Activated CD8-positive, alpha-beta memory T cell treated with anti-CD3 and anti-CD28 coated beads for 4 hours (primary cell): ENCODE measurements around the gene DNAJC4.

Source experiments
- DNase-seq, 2 donors: peaks; one replicate each; pipeline ENCODE4 v3.0.0-alpha.2; 2020; ENCODE audit warnings: low read depth in 2 of 2

DNAJC4 gene

DNA sequence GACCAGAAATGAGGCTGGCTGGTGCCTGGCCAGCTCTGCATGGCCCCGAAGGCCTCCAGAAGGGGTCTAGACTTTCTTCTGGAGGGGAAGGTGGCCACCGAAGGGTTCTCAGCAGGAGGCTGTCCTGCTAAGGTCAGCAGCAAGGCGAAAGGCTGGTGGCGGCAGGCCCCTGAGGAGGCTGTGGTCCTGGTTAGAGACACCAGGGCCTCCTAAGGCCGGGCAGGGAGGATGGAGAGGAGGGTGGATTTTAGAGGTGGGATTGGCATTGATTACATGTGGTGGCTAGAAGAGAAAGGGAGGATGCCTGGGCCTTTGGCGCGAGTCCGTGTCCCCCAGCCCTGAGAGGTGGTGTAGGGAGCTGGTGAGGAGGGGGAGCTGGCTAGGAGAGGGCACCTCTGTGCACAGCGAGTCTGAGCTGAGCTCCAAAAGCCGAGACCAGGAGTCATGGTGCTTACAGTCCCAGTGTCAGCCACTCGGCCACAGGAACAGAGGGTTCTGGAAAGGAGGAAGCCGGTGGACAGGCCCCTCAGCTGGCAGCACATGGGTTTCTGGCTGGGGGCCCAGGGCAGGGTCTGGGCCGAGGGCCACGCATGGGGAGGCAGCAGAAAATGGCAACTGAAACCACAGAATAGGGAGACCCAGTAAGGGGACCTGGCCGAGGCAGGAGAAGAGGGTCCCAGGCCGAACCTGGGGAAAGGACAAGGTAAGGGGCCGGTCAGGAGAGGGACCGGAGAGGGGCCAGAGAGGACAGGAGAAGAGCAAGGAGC lies 21.4 kb upstream of the DNAJC4 start:
- no peak for DNase-seq

DNA sequence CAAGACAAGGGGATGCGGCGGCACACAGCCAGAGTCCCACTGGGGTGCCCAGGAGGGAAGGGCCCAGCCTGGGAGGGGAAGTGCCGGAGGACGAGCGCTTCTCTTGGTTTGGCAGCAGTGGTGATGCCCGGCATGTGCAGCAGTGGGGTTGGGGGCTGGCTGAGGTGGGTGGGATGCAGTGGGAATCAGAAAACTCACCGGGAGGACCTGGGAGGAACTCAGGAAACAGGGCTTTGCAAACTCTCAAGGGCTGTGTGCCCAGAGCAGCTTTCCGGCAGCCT lies 20.8 kb upstream of the DNAJC4 start:
- DNase-seq: no peak

DNA sequence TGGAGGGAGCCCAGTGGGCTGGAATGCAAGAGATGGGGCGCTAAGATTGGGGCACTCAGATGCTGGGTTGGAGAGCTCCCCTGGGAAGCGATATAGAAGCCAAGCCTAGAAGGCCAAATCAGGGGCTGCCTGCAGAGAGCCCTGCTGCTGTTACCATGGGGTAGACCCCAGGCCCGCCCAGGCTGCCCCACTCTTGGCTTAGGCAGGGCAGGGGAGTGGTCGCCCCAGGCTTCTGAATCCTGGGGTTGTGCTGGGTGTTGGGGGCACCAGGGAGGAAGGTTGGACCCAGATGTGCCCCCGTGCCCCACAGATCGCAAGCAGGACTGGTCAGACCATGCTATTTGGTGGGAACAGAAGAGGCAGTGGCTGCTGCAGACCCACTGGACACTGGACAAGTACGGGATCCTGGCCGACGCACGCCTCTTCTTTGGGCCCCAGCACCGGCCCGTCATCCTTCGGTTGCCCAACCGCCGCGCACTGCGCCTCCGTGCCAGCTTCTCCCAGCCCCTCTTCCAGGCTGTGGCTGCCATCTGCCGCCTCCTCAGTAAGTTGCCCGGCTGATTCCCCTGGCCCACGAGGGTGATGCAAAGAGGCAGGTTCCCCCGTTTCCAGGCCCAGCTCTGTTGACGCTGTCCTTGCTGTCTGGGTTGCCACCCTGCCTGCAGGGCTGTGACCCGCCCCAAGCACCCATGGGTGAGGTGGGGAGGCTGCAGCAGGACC lies 19.9 kb upstream of the DNAJC4 start:
- no peak for DNase-seq

DNA sequence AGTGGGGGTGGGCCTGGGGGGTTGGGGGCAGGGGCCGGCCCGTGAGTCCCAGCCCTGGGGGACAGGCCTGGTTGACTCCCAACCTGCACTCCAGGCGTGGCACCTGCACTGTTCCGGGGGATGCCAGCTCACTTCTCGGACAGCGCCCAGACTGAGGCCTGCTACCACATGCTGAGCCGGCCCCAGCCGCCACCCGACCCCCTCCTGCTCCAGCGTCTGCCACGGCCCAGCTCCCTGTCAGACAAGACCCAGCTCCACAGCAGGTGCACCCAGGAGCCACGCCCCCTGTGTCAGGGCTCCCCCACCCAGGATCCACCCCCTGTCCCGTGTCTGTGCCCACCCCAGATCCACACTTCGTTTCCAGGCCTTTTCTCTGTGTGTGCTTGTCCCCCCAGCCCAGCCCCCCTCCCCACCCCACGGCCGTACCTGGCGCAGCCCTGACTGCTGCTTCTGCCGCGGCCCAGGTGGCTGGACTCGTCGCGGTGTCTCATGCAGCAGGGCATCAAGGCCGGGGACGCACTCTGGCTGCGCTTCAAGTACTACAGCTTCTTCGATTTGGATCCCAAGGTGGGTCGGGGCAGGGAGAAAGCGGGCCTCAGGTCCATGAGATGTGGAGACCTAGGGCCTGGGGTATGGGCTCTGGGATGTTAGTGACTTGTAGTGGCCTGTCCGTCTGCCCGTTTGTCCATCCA lies 19.0 kb upstream of the DNAJC4 start:
- no peak for DNase-seq

DNA sequence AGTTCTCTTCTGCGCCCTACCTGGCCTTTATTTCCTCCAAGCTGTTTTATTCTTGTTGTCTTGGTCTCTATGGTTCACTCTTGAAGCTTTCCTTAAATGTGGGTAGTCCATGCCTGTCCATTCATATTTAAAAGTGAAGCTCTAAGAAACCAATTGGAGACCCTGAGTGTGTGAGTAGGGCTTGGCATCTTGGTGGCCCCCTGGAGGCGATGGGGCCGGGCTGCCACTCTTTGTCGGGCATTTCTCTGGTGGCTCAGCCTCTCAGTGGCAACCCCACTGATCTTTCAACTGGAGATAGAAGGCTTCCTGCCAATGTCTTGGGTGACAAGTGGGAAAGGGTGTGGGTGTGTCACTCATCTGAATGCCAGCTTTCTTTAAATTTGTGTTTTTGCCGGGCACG lies 13.5 kb upstream of the DNAJC4 start:
- DNase-seq: no peak

DNA sequence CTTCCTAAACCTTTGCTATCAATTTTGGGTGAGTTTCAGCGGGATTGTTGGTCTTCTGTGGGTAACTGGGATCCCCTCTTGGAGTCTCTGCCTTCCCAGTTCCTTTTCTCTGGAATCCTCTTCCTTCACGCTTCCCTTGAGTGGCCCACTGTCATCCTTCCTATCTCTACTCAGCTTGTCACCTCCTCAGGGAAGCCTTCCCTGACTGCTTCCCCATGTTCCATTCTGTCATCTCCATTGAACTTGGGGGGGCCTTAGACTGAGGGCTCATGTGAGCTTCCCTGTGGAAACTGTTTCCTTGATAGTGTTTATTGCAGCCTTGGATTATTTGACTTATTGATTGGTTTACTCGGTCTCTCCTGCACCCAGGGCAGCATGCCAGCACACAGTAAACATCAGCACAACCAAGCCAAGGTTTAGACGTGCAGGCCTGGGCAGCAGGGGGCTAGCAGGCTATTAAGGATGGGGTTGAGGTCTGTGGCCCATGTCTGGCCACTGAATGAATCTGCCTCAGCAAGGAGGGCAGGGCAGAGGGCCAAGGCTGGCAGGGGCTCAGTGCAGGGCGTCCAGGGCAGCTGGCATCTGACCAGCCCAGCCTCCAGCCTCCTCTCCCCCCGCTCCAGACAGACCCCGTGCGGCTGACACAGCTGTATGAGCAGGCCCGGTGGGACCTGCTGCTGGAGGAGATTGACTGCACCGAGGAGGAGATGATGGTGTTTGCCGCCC lies 11.6 kb upstream of the DNAJC4 start:
- DNase-seq: no peak

DNA sequence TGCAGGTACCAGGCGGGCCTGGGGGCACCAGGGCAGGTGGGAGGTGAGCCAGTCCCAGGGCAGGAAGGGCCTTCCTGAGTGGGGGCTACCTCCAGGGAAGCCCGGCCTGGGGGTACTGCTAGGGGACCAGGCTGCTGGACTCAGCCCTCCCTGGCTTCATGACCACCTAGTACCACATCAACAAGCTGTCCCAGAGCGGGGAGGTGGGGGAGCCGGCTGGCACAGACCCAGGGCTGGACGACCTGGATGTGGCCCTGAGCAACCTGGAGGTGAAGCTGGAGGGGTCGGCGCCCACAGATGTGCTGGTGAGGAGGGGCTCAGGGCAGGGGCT lies 11.0 kb upstream of the DNAJC4 start:
- DNase-seq: no peak

DNA sequence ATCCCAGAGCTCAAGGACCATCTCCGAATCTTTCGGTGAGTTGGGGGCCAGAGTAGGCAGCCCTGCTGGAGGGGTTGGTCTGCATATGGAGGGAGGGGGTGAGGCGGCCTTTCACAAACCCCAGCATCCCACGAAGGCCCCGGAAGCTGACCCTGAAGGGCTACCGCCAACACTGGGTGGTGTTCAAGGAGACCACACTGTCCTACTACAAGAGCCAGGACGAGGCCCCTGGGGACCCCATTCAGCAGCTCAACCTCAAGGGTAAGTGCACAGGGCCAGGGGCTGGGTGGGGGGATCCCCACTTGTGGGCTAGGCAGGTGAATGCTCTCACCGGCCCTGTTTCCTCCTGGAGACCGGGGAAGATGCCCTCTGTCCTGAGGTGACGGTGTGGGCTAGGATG lies 10.6 kb upstream of the DNAJC4 start:
- DNase-seq: no peak

DNA sequence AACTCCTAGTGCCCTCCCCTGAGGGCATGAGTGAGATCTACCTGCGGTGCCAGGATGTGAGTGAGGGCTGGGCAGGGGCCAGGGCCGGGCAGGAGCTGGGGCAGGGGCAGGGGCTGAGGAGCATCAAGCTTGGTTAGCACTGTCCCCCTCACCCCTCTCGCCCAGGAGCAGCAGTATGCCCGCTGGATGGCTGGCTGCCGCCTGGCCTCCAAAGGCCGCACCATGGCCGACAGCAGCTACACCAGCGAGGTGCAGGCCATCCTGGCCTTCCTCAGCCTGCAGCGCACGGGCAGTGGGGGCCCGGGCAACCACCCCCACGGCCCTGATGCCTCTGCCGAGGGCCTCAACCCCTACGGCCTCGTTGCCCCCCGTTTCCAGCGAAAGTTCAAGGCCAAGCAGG lies 10.1 kb upstream of the DNAJC4 start:
- no peak for DNase-seq

DNA sequence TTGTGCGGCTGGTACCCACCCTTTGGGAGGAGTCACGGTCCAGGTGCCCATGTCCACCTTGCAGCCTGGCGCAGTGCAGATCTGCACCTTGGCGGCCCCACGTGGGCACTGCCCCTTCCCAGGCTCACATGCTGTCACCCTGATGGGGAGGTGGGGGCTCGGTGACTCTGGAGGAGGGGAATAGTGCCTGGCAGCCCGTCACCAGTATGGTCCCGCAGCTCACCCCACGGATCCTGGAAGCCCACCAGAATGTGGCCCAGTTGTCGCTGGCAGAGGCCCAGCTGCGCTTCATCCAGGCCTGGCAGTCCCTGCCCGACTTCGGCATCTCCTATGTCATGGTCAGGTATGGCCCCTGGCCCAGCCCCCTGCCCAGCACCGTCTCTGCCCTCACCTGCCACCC lies 9.6 kb upstream of the DNAJC4 start:
- DNase-seq: no peak

DNA sequence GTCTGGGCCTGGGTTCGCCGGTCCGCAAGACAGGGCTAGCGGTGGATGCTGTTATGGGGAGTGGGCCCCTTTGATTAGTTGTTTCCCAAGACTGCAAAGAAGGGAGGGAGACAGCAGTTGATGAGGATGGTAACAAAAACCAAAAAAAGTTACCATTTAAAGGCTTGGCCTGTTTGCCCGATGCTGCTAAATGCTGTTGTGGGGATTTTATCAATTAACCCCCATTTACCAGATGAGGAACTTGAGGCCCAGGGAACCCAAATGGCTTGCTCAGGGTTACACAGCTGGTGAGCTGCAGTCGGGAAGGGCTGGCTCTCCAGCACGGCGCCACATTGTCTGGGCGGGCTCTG lies 7.7 kb upstream of the DNAJC4 start:
- no peak for DNase-seq

DNA sequence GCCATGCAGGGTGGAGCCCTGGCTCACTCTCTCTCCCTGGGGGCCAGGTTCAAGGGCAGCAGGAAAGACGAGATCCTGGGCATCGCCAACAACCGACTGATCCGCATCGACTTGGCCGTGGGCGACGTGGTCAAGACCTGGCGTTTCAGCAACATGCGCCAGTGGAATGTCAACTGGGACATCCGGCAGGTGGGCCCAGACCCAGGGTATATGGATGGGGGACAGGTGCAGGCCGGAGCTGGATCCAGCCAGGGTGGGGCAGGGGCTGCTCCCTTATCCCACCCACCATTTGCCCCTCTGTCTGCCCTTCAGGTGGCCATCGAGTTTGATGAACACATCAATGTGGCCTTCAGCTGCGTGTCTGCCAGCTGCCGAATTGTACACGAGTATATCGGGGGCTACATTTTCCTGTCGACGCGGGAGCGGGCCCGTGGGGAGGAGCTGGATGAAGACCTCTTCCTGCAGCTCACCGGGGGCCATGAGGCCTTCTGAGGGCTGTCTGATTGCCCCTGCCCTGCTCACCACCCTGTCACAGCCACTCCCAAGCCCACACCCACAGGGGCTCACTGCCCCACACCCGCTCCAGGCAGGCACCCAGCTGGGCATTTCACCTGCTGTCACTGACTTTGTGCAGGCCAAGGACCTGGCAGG lies 7.2 kb upstream of the DNAJC4 start:
- DNase-seq: no peak

DNA sequence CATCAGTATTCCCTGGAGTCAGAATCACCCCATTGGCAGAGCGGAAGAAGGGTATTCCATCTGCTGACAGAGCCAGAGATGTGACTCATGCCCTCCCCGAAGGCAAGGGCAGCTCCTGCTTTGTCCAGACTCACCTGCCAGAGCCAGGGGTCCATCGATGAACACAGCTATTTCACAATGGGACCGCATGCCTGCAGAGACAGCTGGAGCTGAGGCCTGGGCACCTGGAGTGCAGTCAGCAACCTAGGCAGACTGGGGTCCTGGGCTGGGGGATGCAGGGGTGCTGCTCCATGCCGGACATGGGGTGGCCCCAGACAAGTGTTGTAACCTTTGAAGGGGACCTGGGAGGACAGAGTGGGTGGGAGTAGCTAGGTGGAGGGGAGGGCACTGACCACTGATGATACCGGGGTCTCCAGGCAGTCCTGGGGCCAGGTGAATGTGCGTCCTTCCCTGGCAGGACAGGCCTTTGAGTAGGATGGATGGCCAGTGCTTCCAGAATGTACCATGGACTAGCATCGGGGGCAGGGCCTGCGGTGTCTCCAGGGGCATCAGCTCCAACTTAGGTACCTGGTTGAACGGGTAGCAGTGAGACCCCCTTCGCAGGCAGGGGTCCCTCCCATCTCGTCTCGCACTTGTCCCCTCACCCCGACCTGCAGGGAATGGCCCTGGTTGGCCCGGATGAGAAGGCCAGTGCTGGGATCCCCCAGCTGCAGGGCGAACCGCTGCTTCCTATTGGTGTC lies 6.0 kb upstream of the DNAJC4 start:
- no peak for DNase-seq

DNA sequence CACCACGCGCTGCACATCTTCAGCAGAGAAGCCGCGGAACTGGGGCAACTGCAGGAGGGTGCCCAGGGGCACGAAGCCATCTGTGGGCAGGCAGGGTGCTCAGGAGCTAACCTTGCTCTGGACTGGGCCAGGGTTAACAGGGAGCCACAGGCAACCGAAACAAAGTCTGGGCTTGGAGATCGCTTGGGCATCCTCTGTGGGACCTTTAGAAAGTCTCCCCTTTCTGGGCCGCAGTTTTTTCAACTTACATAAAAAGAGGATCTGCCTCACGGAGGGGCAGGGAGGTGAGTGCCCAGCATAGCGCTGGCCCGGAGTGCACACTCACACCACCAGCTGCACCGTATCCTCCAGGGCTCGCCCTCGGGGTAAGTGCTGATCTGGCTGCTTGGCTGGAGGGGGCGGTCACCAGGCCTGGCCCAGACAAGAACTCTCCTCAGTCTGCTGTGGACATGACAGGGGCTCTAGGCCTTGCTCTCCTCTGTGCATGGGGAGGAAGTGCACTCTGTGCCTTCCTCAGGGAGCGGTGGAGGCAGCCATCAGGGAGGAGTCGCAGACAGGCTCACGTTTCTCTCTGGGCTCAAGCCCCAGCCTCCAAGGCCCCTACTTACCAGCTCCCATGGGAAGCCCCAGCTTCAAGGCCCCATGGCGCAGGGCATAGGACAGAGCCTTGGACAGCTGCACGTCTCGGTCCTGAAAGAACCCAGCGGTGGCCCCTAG lies 5.3 kb upstream of the DNAJC4 start:
- no peak for DNase-seq

DNA sequence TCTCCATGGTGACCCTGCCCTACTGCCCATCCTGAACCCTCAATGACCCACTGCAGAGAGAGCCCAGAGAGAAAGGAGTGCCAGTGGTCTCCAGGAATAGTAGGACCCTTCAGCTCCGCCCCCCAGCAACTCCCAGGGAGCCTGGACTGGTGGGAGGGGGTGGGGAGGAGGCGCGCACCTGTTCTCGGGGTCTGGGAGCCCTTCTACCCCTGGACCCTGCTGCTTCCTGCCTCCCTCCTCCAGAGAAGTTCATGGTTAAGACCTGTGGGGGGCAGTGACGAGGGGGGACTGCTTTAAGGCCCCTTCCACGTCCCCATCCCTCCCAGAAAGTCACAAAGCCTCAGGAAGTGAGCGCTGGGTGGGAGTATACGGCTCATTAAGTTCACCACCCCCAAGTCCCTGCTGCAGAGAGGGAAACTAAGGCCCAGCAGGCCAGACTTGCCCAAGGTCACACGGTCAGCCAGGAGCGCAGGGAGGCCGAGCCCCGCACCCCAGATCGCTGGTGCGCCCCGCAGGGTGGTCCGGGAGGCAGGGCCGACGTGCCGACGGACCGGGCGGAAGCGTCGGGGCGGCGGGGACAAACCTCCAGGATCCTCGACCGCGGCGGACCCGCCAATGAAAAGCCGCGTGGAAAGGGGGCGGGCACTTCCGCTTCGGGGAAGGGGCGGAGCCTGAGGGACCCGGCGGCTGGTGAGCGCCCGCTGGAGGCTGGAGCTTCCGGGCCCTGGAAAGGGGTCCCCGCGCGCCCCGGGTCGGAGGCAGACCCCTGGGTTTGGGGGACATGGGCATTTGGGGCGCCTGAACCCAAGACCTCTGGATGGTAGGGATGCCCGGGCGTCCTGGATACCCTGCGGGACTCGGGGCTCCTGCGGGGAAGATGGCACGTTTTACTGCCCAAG lies 4.5 kb upstream of the DNAJC4 start, which contains the start of the genes NUDT22 and TRPT1:
NUDT22 (plus strand) TSS at position 667 of the 899 bp plus-strand sequence. CDS start 379 bp downstream, outside the sequence.
TRPT1 (minus strand) TSS at position 579 of the 899 bp plus-strand sequence; CDS start at position 253, 326 bp downstream.
- peak; percentile 82 to 84 for DNase-seq

DNA sequence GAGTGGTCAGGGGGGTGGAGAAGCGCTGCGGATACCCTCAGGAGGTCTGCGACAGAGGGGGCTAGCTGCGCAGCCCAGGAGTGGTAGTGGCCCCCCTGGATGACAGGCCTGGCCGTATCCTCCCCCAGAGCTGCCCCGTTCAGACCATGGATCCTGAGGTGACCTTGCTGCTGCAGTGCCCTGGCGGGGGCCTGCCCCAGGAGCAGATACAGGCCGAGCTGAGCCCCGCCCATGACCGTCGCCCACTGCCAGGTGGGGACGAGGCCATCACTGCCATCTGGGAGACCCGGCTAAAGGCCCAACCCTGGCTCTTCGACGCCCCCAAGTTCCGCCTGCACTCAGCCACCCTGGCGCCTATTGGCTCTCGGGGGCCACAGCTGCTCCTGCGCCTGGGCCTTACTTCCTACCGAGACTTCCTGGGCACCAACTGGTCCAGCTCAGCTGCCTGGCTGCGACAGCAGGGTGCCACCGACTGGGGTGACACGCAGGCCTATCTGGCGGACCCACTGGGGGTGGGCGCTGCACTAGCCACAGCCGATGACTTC lies 3.8 kb upstream of the DNAJC4 start:
- no peak for DNase-seq

DNA sequence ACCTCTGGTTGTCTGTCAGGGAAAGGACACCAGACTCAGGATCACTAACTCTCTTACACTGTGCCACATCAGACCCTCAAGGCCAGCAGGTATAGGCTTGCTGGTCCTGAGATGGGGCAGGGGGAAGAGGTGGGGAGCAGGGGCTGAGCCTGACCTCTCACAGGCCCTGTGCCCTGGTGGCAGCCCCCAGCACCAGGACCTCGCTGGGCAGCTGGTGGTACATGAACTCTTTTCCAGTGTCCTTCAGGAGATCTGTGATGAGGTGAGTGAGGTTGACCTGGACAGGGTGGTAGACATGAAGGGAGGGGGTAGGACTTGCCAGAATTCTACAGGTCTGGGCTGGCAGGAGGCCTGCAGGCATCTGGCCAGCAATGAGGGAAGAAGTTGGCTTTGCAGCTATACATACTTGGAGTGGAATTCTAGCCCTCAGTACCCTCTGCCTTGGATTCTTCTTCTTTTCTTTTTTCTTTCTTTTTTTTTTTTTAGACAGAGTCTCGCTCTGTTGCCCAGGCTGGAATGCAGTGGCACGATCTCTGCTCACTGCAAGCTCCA lies 2.9 kb upstream of the DNAJC4 start:
- no peak for DNase-seq

DNA sequence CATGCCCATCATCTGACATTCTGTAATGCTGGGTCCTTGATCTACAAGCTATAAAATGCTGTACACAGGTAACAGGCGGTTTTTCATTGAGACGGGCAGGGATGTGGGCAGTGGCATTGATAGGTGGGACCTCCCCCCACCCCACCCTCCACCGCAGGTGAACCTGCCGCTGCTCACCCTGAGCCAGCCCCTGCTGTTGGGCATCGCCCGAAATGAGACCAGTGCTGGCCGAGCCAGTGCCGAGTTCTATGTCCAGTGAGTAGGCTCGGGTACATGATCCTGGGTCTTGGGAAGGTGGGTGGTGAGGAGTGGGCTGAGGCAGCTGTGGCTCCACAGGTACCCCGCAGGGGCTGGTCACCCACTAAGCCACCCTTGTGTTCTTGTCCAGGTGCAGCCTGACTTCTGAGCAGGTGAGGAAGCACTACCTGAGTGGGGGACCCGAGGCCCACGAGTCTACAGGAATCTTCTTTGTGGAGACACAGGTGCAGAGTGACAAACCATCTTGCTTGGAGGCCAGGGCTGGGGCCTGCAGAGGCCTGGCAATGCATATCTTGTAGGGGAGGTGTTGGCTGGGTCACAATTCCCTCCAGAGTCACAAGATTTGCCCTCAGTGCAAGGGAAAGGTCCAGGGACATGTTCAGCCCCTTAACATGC lies 1.1 kb upstream of the DNAJC4 start:
- DNase-seq: no peak
